ENCODE results near the gene TRMT61B.

GRCh38 chr2:28855977-28856376 is 14.1 kb downstream of the TRMT61B start:
- TF ChIP-seq SUZ12 (IDR thresholded peaks at IDR 0.05; ENCODE audit: extremely low read depth, insufficient read depth, insufficient read length), result no peak
- TF ChIP-seq ZNF274 (IDR thresholded peaks at IDR 0.05; ENCODE audit: low read depth, low read length), result no peak

All from NT2/D1 (cell line).